Measurements from ENCODE around the gene HYAL3. TPM values are rescaled to one million over a fixed set of nuclear protein-coding genes. Genes with fewer than 3 reads are reported as not detected.
"Not testable (repeated sequence)": the region's sequence is repeated elsewhere in the genome, so short reads cannot be mapped to it uniquely, and the experiment has no call there.

Gene HYAL3
- total RNA-seq, 1 experiment from 2014 or later, result 3.1 TPM

- no peaks in the 10 kb centered on the region for H3K9me3 ChIP-seq (replicated peaks)
- H3K4me3 ChIP-seq, result no peak overlapping the region
- H3K27ac ChIP-seq, result no peak overlapping the region
- H3K4me1 ChIP-seq (replicated peaks), result no peaks in the 10 kb centered on the region
- no peaks in the 10 kb centered on the region for H3K36me3 ChIP-seq
- DNase-seq (ENCODE audit: low read depth in 1 of 2, low spot score in 2 of 2), result no peak
- no peaks in the 10 kb centered on the region for H3K27me3 ChIP-seq (replicated peaks)
Observed at GRCh38 chr3:50279255-50280016, 19.8 kb downstream of the HYAL3 start.

GRCh38 chr3:50278880-50279224 is 20.4 kb downstream of the HYAL3 start, which contains the start of gene LSMEM2:
TSS of gene LSMEM2 (plus strand) at chr3:50279087. CDS start at chr3:50279114, 27 bp downstream.
- H3K4me3 ChIP-seq, result no peak within 1 kb of the TSS
- no peaks in the 10 kb centered on the region for H3K9me3 ChIP-seq (replicated peaks)
- no peak within 1 kb of the TSS for H3K27ac ChIP-seq
- H3K36me3 ChIP-seq, result no peaks in the 10 kb centered on the region
- no peaks in the 10 kb centered on the region for H3K4me1 ChIP-seq (replicated peaks)
- no peak for DNase-seq (ENCODE audit: low read depth in 1 of 2, low spot score in 2 of 2)
- H3K27me3 ChIP-seq (replicated peaks), result no peaks in the 10 kb centered on the region

- Histone ChIP-seq H3K4me3 (no peak overlapping the region), H3K9me3 (replicated peaks) (no peaks in the 10 kb centered on the region), H3K27me3 (replicated peaks) (no peaks in the 10 kb centered on the region), H3K36me3 (no peaks in the 10 kb centered on the region), H3K4me1 (replicated peaks) (peaks cover 3% of the 10 kb centered on the region), H3K27ac (no peak overlapping the region)
- DNase-seq (ENCODE audit: low read depth in 1 of 2, low spot score in 2 of 2), result no peak
Observed at GRCh38 chr3:50278123-50278879, 20.9 kb downstream of the HYAL3 start.

GRCh38 chr3:50276762-50277101 is 22.5 kb downstream of the HYAL3 start:
- no peak overlapping the region for H3K4me3 ChIP-seq
- H3K27ac ChIP-seq, result no peak overlapping the region
- H3K27me3 ChIP-seq (replicated peaks), result no peaks in the 10 kb centered on the region
- no peak for DNase-seq (ENCODE audit: low read depth in 1 of 2, low spot score in 2 of 2)
- no peaks in the 10 kb centered on the region for H3K36me3 ChIP-seq
- H3K9me3 ChIP-seq (replicated peaks), result no peaks in the 10 kb centered on the region
- peaks cover 7% of the 10 kb centered on the region for H3K4me1 ChIP-seq (replicated peaks)

GRCh38 chr3:50275996-50276761 is 23.0 kb downstream of the HYAL3 start:
- H3K4me3 ChIP-seq, result no peak overlapping the region
- no peaks in the 10 kb centered on the region for H3K36me3 ChIP-seq
- H3K27ac ChIP-seq, result no peak overlapping the region
- no peaks in the 10 kb centered on the region for H3K9me3 ChIP-seq (replicated peaks)
- no peaks in the 10 kb centered on the region for H3K27me3 ChIP-seq (replicated peaks)
- DNase-seq (ENCODE audit: low read depth in 1 of 2, low spot score in 2 of 2), result no peak
- H3K4me1 ChIP-seq (replicated peaks), result peaks cover 7% of the 10 kb centered on the region

- no peak overlapping the region for H3K27ac ChIP-seq
- DNase-seq (ENCODE audit: low read depth in 1 of 2, low spot score in 2 of 2), result no peak
- H3K27me3 ChIP-seq (replicated peaks), result no peaks in the 10 kb centered on the region
- no peaks in the 10 kb centered on the region for H3K36me3 ChIP-seq
- no peaks in the 10 kb centered on the region for H3K9me3 ChIP-seq (replicated peaks)
- H3K4me3 ChIP-seq, result no peak overlapping the region
- H3K4me1 ChIP-seq (replicated peaks), result peaks cover 8% of the 10 kb centered on the region
Observed at GRCh38 chr3:50275141-50275995, 23.8 kb downstream of the HYAL3 start.

GRCh38 chr3:50274371-50275104 is 24.7 kb downstream of the HYAL3 start:
- H3K36me3 ChIP-seq, result no peaks in the 10 kb centered on the region
- peak; percentile 54 to 57 for DNase-seq (ENCODE audit: low read depth in 1 of 2, low spot score in 2 of 2)
- no peaks in the 10 kb centered on the region for H3K9me3 ChIP-seq (replicated peaks)
- no peaks in the 10 kb centered on the region for H3K27me3 ChIP-seq (replicated peaks)
- peaks cover 17% of the 10 kb centered on the region for H3K4me1 ChIP-seq (replicated peaks)
- H3K27ac ChIP-seq, result no peak overlapping the region
- no peak overlapping the region for H3K4me3 ChIP-seq

GRCh38 chr3:50273689-50274065 is 25.5 kb downstream of the HYAL3 start:
- H3K4me1 ChIP-seq (replicated peaks), result peaks cover 25% of the 10 kb centered on the region
- H3K4me3 ChIP-seq, result no peak overlapping the region
- H3K27ac ChIP-seq, result no peak overlapping the region
- H3K27me3 ChIP-seq (replicated peaks), result no peaks in the 10 kb centered on the region
- no peak for DNase-seq (ENCODE audit: low read depth in 1 of 2, low spot score in 2 of 2)
- H3K36me3 ChIP-seq, result no peaks in the 10 kb centered on the region
- H3K9me3 ChIP-seq (replicated peaks), result no peaks in the 10 kb centered on the region

- Histone ChIP-seq H3K4me3 (peak overlapping the region; percentile 21), H3K27me3 (replicated peaks) (no peaks in the 10 kb centered on the region), H3K36me3 (no peaks in the 10 kb centered on the region), H3K9me3 (replicated peaks) (no peaks in the 10 kb centered on the region), H3K27ac (no peak overlapping the region), H3K4me1 (replicated peaks) (peaks cover 31% of the 10 kb centered on the region)
- DNase-seq (ENCODE audit: low read depth in 1 of 2, low spot score in 2 of 2), result peak; percentile 74 to 82
Observed at GRCh38 chr3:50272911-50273688, 26.1 kb downstream of the HYAL3 start.

GRCh38 chr3:50272538-50272910 is 26.7 kb downstream of the HYAL3 start:
- H3K27ac ChIP-seq; H3K36me3 ChIP-seq; H3K9me3 ChIP-seq (replicated peaks); DNase-seq (ENCODE audit: low read depth in 1 of 2, low spot score in 2 of 2); H3K27me3 ChIP-seq (replicated peaks); H3K4me3 ChIP-seq: not testable (repeated sequence)
- peaks cover 35% of the 10 kb centered on the region for H3K4me1 ChIP-seq (replicated peaks)

- Histone ChIP-seq H3K9me3 (replicated peaks) (no peaks in the 10 kb centered on the region), H3K27ac (no peak overlapping the region), H3K27me3 (replicated peaks) (no peaks in the 10 kb centered on the region), H3K4me1 (replicated peaks) (peaks cover 39% of the 10 kb centered on the region), H3K36me3 (no peaks in the 10 kb centered on the region), H3K4me3 (no peak overlapping the region)
- DNase-seq (ENCODE audit: low read depth in 1 of 2, low spot score in 2 of 2), result no peak
Observed at GRCh38 chr3:50271314-50271936, 27.8 kb downstream of the HYAL3 start.
